ENCODE measurements around the gene HMCN2. TPM values are rescaled to one million over a fixed set of nuclear protein-coding genes. Genes with fewer than 3 reads are reported as not detected.

HMCN2 gene
- total and polyA plus RNA-seq, 2 donors (not counting 3 experiments of a cell fraction or from before 2014, with no cell fraction given) = 0.04 to 0.24 TPM

DNA sequence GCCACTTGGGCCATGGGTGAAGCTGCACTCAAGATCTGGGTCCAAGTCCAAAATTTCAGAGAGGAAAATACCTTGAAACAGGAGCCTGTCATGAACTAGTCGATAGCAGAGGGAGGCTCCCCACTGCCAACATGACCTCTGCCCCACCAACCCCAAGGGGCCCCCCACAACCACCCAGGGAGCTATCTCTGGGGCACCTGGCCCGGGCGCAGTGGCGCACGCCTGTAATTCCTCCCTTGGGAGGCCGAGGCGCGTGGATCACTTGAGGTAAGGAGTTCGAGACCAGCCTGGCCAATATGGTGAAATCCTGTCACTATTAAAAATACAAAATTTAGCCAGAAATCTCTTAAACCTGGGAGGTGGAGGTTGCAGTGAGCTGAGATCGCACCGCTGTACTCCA is 20.1 kb upstream of the HMCN2 start:
- H3K9me3 ChIP-seq (replicated peaks; ENCODE audit: control insufficient read depth, insufficient read depth, low read length) = no peaks in the 10 kb centered on the region
- H4K20me1 ChIP-seq (replicated peaks; ENCODE audit: control insufficient read depth, extremely low read depth, insufficient read depth, low read length) = no peaks in the 10 kb centered on the region
- no TSS peak for BruUV-seq (replicated peaks)
- DNase-seq (ENCODE audit: low read depth, low spot score) = no peak
- H3K9me1 ChIP-seq (replicated peaks; ENCODE audit: control insufficient read depth, extremely low read depth, insufficient read depth, low read length) = no peaks in the 10 kb centered on the region
- H3K4me3 ChIP-seq (replicated peaks in 1 of 3; ENCODE audit: insufficient read depth in 1 of 3, low read depth in 1 of 3, low read length in 3 of 3) = no peak overlapping the region
- dilution Hi-C loops (cut with MboI; ENCODE audit: extremely low pct_ligation_motif_present, low sequenced_read_pairs) = no loop called here
- intact Hi-C loops (cut with micrococcal nuclease) = no loop called here
- FAIRE-seq = no peak
- no peak overlapping the region for H3K27ac ChIP-seq (ENCODE audit: insufficient read depth, low read depth, low read length)
- no peak overlapping the region for H3K9ac ChIP-seq (replicated peaks; ENCODE audit: extremely low read depth, insufficient read depth, low read length)
- no peaks in the 10 kb centered on the region for H3K4me1 ChIP-seq (ENCODE audit: control insufficient read depth, extremely low read depth, insufficient read depth, low read length)
- no peaks in the 10 kb centered on the region for H3K36me3 ChIP-seq (ENCODE audit: control insufficient read depth in 2 of 2, extremely low read depth in 1 of 2, insufficient read depth in 2 of 2, low read length in 2 of 2)
- ChIA-PET CTCF (interaction anchor here (1.0 to 2.6 kb wide), 4 partner anchors 9 to 13 kb away, joined by 3 to 17 read pairs (median 5); no protein-coding TSS in a partner anchor), POLR2A (no interaction called here)
- no peaks in the 10 kb centered on the region for H3K79me2 ChIP-seq (ENCODE audit: control insufficient read depth, insufficient read depth, low read length)
- H2AFZ ChIP-seq (ENCODE audit: low read depth, low read length) = no peak overlapping the region
- no peak overlapping the region for H3K4me2 ChIP-seq (ENCODE audit: insufficient read depth, low read length)
- TF ChIP-seq FOS (IDR thresholded peaks at IDR 0.05; ENCODE audit: borderline replicate concordance, insufficient read depth, low read length) (no peak), POLR2AphosphoS5 (IDR thresholded peaks at IDR 0.05; ENCODE audit: insufficient read depth, low read depth, low read length) (no peak)
- H3K27me3 ChIP-seq (ENCODE audit: control insufficient read depth in 2 of 2, insufficient read depth in 2 of 2, low read length in 2 of 2) = peaks cover 2 to 9% of the 10 kb centered on the region in 2 experiments

DNA sequence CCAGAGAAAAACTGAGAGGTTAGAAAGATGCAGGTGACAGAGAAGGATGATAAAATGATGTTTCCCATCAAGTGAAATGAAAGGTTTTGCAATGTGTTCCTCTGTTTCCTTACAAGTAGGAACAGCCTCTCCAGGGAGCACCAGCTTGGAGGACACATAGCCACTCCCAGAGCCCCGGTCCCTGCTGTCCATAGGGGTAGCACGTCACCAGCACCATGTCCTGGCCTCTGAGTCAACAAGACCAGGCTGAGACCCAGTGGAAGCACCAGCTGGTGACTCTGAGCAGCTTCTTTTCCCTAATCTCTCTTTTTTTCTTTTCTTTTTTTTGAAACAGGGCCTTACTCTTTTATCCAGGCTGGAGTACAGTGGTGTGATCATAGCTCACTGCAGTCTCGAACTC is 19.4 kb upstream of the HMCN2 start:
- BruUV-seq (replicated peaks) = no TSS peak

More for the DNA sequence above, 19.4 kb upstream of the HMCN2 start:
- TF ChIP-seq JUN (IDR thresholded peaks at IDR 0.05; ENCODE audit: borderline replicate concordance, insufficient read depth, insufficient read length, low read depth) = no peak
- TF ChIP-seq FOS (IDR thresholded peaks at IDR 0.05; ENCODE audit: borderline replicate concordance, insufficient read depth, low read length) = no peak
- no peak for TF ChIP-seq EZH2 (IDR thresholded peaks at IDR 0.05; ENCODE audit: borderline replicate concordance, low read depth, low read length, severe bottlenecking)
- no peak for TF ChIP-seq POLR2A (IDR thresholded peaks at IDR 0.05; ENCODE audit: low read depth, low read length)
- no peak for TF ChIP-seq MAX (IDR thresholded peaks at IDR 0.05; ENCODE audit: insufficient read depth, insufficient read length)
- no peak for TF ChIP-seq MYC (IDR thresholded peaks at IDR 0.05; ENCODE audit: low read depth, low read length)
- TF ChIP-seq GATA2 (IDR thresholded peaks at IDR 0.05; ENCODE audit: insufficient read depth, insufficient read length, low read depth, low read length) = no peak
- no peak for TF ChIP-seq POLR2AphosphoS5 (IDR thresholded peaks at IDR 0.05; ENCODE audit: insufficient read depth, low read depth, low read length)
- ChIA-PET POLR2A (no interaction called here), CTCF (interaction anchor here (0.9 to 2.6 kb wide), 7 partner anchors 10 to 97 kb away, joined by 3 to 17 read pairs (median 3); no protein-coding TSS in a partner anchor)
- dilution Hi-C loops (cut with MboI; ENCODE audit: extremely low pct_ligation_motif_present, low sequenced_read_pairs) (no loop called here), intact Hi-C loops (cut with micrococcal nuclease) (no loop called here)
- H3K9me3 ChIP-seq (replicated peaks; ENCODE audit: control insufficient read depth, insufficient read depth, low read length) = no peaks in the 10 kb centered on the region
- no peak overlapping the region for H3K9ac ChIP-seq (replicated peaks; ENCODE audit: extremely low read depth, insufficient read depth, low read length)
- no peak overlapping the region for H3K4me3 ChIP-seq (replicated peaks in 1 of 3; ENCODE audit: insufficient read depth in 1 of 3, low read depth in 1 of 3, low read length in 3 of 3)
- no peak for DNase-seq (ENCODE audit: low read depth, low spot score)
- no peak overlapping the region for H3K27ac ChIP-seq (ENCODE audit: insufficient read depth, low read depth, low read length)
- no peaks in the 10 kb centered on the region for H3K4me1 ChIP-seq (ENCODE audit: control insufficient read depth, extremely low read depth, insufficient read depth, low read length)
- no peaks in the 10 kb centered on the region for H3K79me2 ChIP-seq (ENCODE audit: control insufficient read depth, insufficient read depth, low read length)
- no peaks in the 10 kb centered on the region for H3K36me3 ChIP-seq (ENCODE audit: control insufficient read depth in 2 of 2, extremely low read depth in 1 of 2, insufficient read depth in 2 of 2, low read length in 2 of 2)
- H3K27me3 ChIP-seq (ENCODE audit: control insufficient read depth in 2 of 2, insufficient read depth in 2 of 2, low read length in 2 of 2) = peaks cover 4 to 14% of the 10 kb centered on the region in 2 experiments
- no peaks in the 10 kb centered on the region for H4K20me1 ChIP-seq (replicated peaks; ENCODE audit: control insufficient read depth, extremely low read depth, insufficient read depth, low read length)
- H2AFZ ChIP-seq (ENCODE audit: low read depth, low read length) = no peak overlapping the region
- no peak for FAIRE-seq
- H3K4me2 ChIP-seq (ENCODE audit: insufficient read depth, low read length) = no peak overlapping the region
- H3K9me1 ChIP-seq (replicated peaks; ENCODE audit: control insufficient read depth, extremely low read depth, insufficient read depth, low read length) = no peaks in the 10 kb centered on the region
